Neural cell (in vitro differentiated cells): ENCODE measurements around the gene DOHH. TPM values are rescaled to one million over a fixed set of nuclear protein-coding genes. Genes with fewer than 3 reads are reported as not detected.
"Not testable (repeated sequence)": the region's sequence is repeated elsewhere in the genome, so short reads cannot be mapped to it uniquely, and the experiment has no call there.

Experiments used
- H2AFZ ChIP-seq: fragments of 200-600, 300-800 bp; sonication (generic), shearing (Covaris generic); 2 replicates; pipeline ENCODE4 v1.6.0; 2014; ENCODE audit warnings: low read depth, mild to moderate bottlenecking, antibody characterized with exemption, low read length, moderate library complexity
- H3F3A ChIP-seq: fragments of 200-600 bp; shearing (Covaris generic); 2 replicates; pipeline ENCODE4 v1.6.1; 2016; ENCODE audit warnings: mild to moderate bottlenecking, moderate library complexity, mixed read lengths, antibody characterized with exemption, low read length; ENCODE audit not compliant: insufficient read depth, poor library complexity, severe bottlenecking
- H3K27ac ChIP-seq: fragments of 200-600, 300-800 bp; sonication (generic), shearing (Covaris generic); 2 replicates; pipeline ENCODE4 v1.5.1; 2014; ENCODE audit warnings: mild to moderate bottlenecking, low read length, moderate library complexity
- H3K27me3 ChIP-seq: fragments of 300-800, 200-600 bp; sonication (generic), shearing (Covaris generic); 2 replicates; pipeline ENCODE4 v1.6.0; 2014; ENCODE audit warnings: mild to moderate bottlenecking, low read depth, low read length, moderate library complexity; ENCODE audit not compliant: insufficient read depth
- H3K36me3 ChIP-seq: fragments of 300-800, 200-600 bp; sonication (generic), shearing (Covaris generic); 2 replicates; pipeline ENCODE4 v1.5.1; 2014; ENCODE audit warnings: mild to moderate bottlenecking, antibody characterized with exemption, low read length, moderate library complexity; ENCODE audit not compliant: insufficient read depth
- H3K4me2 ChIP-seq: fragments of 300-800, 200-600 bp; sonication (generic), shearing (Covaris generic); 2 replicates; pipeline ENCODE4 v1.6.0; 2014; ENCODE audit warnings: mild to moderate bottlenecking, low read length
- H3K4me3 ChIP-seq: fragments of 300-800, 200-600 bp; sonication (generic), shearing (Covaris generic); 2 replicates; pipeline ENCODE4 v1.5.1; 2014; ENCODE audit warnings: mild to moderate bottlenecking, low read length, moderate library complexity
- H3K79me2 ChIP-seq: fragments of 200-600 bp; shearing (Covaris generic); replicated peaks from 2 replicates; pipeline ENCODE4 v1.6.0; 2014; ENCODE audit warnings: mild to moderate bottlenecking, low read length, moderate library complexity; ENCODE audit not compliant: insufficient read depth
- H3K9ac ChIP-seq: fragments of 300-800, 200-600 bp; sonication (generic), shearing (Covaris generic); 2 replicates; pipeline ENCODE4 v1.6.1; 2016; ENCODE audit warnings: mild to moderate bottlenecking, low read length, mixed read lengths
- H3K9me2 ChIP-seq: fragments of 200-600 bp; shearing (Covaris generic); 2 replicates; pipeline ENCODE4 v1.6.1; 2016; ENCODE audit warnings: mild to moderate bottlenecking, low read length, mixed read lengths; ENCODE audit not compliant: insufficient read depth
- H3K9me3 ChIP-seq: fragments of 200-600, 300-800 bp; sonication (generic), shearing (Covaris generic); 2 replicates; pipeline ENCODE4 v1.6.1; 2016; ENCODE audit warnings: mild to moderate bottlenecking, mixed run types, low read length, moderate library complexity, mixed read lengths
- H4K20me1 ChIP-seq: fragments of 200-600 bp; shearing (Covaris generic); 2 replicates; pipeline ENCODE4 v1.6.1; 2016; ENCODE audit warnings: mild to moderate bottlenecking, mixed run types; ENCODE audit not compliant: insufficient read depth
- EP300 ChIP-seq: fragments of 450-650 bp; conservative IDR thresholded peaks from 2 replicates; pipeline ENCODE4 v1.6.1; 2014; ENCODE audit warnings: antibody characterized with exemption, mild to moderate bottlenecking, moderate library complexity; ENCODE audit not compliant: poor library complexity, severe bottlenecking
- EZH2 ChIP-seq: fragments of 200-600, 300-800 bp; shearing (Covaris generic), sonication (generic); IDR thresholded peaks from 2 replicates; pipeline ENCODE4 v1.6.1; 2014; ENCODE audit warnings: antibody characterized with exemption, low read length, borderline replicate concordance, mild to moderate bottlenecking; ENCODE audit not compliant: insufficient read depth, poor library complexity, severe bottlenecking
- MXI1 ChIP-seq: fragments of 450-650 bp; conservative IDR thresholded peaks from 2 replicates; pipeline ENCODE4 v1.6.1; 2014; ENCODE audit warnings: antibody characterized with exemption, mild to moderate bottlenecking; ENCODE audit not compliant: poor library complexity, severe bottlenecking
- POLR2AphosphoS5 ChIP-seq: IDR thresholded peaks from 2 replicates; pipeline ENCODE4 v1.6.1; 2012
- RAD21 ChIP-seq: fragments of 450-650 bp; conservative IDR thresholded peaks from 2 replicates; pipeline ENCODE4 v1.6.1; 2014; ENCODE audit warnings: antibody characterized with exemption, mild to moderate bottlenecking, moderate library complexity
- SMC3 ChIP-seq: fragments of 450-650 bp; conservative IDR thresholded peaks from 2 replicates; pipeline ENCODE4 v1.6.1; 2014; ENCODE audit warnings: antibody characterized with exemption, mild to moderate bottlenecking, moderate library complexity; ENCODE audit not compliant: poor library complexity
- TAF1 ChIP-seq: IDR thresholded peaks from 2 replicates; pipeline ENCODE4 v1.6.1; 2012; ENCODE audit warnings: low read depth
- polyA plus RNA-seq: library from polyadenylated mRNA; depleted of rRNA; stranded (reverse); fragments of >200 nt; gene quantifications from 2 replicates; pipeline ENCODE4 v1.2.3, GENCODE V29; 2014
- TF ChIP-seq, protein P1 (sequence below): IDR thresholded peaks from 2 replicates; pipeline ENCODE4 v1.6.1; 2012; ENCODE audit warnings: borderline replicate concordance
- TF ChIP-seq, protein P2 (sequence below): fragments of 450-650 bp; IDR thresholded peaks from 2 replicates; pipeline ENCODE4 v1.5.1; 2014; ENCODE audit warnings: antibody characterized with exemption, mild to moderate bottlenecking, moderate library complexity; ENCODE audit not compliant: poor library complexity, severe bottlenecking

Gene DOHH
- polyA plus RNA-seq, 1 donor from 2014 or later = 20.3 TPM

GRCh38 chr19:3531716-3532115, 31.2 kb upstream of the DOHH start:
- Histone ChIP-seq H3K36me3 (no peaks in the 10 kb centered on the region), H3K4me2 (no peak overlapping the region), H3K27ac (no peak overlapping the region), H3F3A (no peaks in the 10 kb centered on the region), H4K20me1 (no peaks in the 10 kb centered on the region), H3K9me2 (no peaks in the 10 kb centered on the region), H3K79me2 (no peaks in the 10 kb centered on the region), H3K27me3 (no peaks in the 10 kb centered on the region), H3K9me3 (no peaks in the 10 kb centered on the region), H3K4me3 (no peak overlapping the region), H2AFZ (no peak overlapping the region), H3K9ac (no peak overlapping the region)
- TF ChIP-seq EZH2 = no peak

DNA sequence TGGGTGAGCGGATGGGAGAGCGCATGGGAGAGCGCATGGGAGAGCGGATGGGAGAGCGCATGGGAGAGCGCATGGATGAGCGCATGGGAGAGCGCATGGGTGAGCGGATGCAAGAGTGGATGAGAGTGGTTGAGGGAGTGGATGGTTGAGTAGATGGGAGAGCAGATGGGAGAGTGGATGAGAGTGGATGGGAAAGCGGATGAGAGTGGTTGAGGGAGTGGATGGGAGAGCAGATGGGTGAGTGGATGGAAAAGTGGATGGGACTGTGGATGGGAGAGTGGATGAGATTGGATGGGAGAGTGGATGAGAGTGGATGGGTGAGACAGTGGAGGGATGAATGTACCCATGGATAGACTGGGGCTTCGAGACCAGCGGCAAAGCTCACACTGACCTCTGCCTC, 29.9 kb upstream of the DOHH start:
- no peaks in the 10 kb centered on the region for H3K79me2 ChIP-seq
- TF ChIP-seq, protein P1, sequence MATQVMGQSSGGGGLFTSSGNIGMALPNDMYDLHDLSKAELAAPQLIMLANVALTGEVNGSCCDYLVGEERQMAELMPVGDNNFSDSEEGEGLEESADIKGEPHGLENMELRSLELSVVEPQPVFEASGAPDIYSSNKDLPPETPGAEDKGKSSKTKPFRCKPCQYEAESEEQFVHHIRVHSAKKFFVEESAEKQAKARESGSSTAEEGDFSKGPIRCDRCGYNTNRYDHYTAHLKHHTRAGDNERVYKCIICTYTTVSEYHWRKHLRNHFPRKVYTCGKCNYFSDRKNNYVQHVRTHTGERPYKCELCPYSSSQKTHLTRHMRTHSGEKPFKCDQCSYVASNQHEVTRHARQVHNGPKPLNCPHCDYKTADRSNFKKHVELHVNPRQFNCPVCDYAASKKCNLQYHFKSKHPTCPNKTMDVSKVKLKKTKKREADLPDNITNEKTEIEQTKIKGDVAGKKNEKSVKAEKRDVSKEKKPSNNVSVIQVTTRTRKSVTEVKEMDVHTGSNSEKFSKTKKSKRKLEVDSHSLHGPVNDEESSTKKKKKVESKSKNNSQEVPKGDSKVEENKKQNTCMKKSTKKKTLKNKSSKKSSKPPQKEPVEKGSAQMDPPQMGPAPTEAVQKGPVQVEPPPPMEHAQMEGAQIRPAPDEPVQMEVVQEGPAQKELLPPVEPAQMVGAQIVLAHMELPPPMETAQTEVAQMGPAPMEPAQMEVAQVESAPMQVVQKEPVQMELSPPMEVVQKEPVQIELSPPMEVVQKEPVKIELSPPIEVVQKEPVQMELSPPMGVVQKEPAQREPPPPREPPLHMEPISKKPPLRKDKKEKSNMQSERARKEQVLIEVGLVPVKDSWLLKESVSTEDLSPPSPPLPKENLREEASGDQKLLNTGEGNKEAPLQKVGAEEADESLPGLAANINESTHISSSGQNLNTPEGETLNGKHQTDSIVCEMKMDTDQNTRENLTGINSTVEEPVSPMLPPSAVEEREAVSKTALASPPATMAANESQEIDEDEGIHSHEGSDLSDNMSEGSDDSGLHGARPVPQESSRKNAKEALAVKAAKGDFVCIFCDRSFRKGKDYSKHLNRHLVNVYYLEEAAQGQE = no peak
- no peak for TF ChIP-seq MXI1
- no peak for TF ChIP-seq EZH2
- TF ChIP-seq RAD21 = no peak
- TF ChIP-seq POLR2AphosphoS5 = no peak
- TF ChIP-seq EP300 = no peak
- no peak for TF ChIP-seq SMC3
- TF ChIP-seq TAF1 = no peak
- TF ChIP-seq, protein P2, sequence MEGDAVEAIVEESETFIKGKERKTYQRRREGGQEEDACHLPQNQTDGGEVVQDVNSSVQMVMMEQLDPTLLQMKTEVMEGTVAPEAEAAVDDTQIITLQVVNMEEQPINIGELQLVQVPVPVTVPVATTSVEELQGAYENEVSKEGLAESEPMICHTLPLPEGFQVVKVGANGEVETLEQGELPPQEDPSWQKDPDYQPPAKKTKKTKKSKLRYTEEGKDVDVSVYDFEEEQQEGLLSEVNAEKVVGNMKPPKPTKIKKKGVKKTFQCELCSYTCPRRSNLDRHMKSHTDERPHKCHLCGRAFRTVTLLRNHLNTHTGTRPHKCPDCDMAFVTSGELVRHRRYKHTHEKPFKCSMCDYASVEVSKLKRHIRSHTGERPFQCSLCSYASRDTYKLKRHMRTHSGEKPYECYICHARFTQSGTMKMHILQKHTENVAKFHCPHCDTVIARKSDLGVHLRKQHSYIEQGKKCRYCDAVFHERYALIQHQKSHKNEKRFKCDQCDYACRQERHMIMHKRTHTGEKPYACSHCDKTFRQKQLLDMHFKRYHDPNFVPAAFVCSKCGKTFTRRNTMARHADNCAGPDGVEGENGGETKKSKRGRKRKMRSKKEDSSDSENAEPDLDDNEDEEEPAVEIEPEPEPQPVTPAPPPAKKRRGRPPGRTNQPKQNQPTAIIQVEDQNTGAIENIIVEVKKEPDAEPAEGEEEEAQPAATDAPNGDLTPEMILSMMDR = no peak
- no peak overlapping the region for H3K4me3 ChIP-seq
- peaks cover 4% of the 10 kb centered on the region for H3K36me3 ChIP-seq
- no peak overlapping the region for H3K27ac ChIP-seq
- H3K27me3 ChIP-seq = no peaks in the 10 kb centered on the region
- H2AFZ ChIP-seq = no peak overlapping the region
- no peaks in the 10 kb centered on the region for H3K9me2 ChIP-seq
- no peak overlapping the region for H3K9ac ChIP-seq
- H3K4me2 ChIP-seq = no peak overlapping the region
- H3K9me3 ChIP-seq = no peaks in the 10 kb centered on the region
- H4K20me1 ChIP-seq = no peaks in the 10 kb centered on the region
- no peaks in the 10 kb centered on the region for H3F3A ChIP-seq

DNA sequence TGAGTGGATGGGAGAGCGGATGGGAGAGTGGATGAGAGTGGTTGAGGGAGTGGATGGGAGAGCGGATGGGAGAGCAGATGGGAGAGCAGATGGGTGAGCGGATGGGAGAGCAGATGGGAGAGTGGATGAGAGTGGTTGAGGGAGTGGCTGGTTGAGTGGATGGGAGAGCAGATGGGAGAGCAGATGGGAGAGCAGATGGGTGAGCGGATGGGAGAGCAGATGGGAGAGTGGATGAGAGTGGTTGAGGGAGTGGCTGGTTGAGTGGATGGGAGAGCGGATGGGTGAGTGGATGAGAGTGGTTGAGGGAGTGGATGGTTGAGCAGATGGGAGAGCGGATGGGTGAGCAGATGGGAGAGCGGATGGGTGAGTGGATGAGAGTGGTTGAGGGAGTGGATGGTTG, 28.8 kb upstream of the DOHH start:
- not testable (repeated sequence) for H3K27me3 ChIP-seq, H2AFZ ChIP-seq, H3K79me2 ChIP-seq, H3K4me3 ChIP-seq, H3K36me3 ChIP-seq, H3K9me3 ChIP-seq, H3K27ac ChIP-seq, H3K4me2 ChIP-seq, H3F3A ChIP-seq, H3K9ac ChIP-seq, H4K20me1 ChIP-seq, H3K9me2 ChIP-seq
